Activated CD8-positive, alpha-beta memory T cell treated with anti-CD3 and anti-CD28 coated beads for 4 hours (primary cell): ENCODE results near the gene GALNT10.

Source experiments
- DNase-seq, 2 donors: peaks; one replicate each; pipeline ENCODE4 v3.0.0-alpha.2; 2020; ENCODE audit warnings: low read depth in 2 of 2

Gene GALNT10

GRCh38 chr5:154295551-154295950, 105.0 kb downstream of the GALNT10 start:
- DNase-seq, result no peak

GRCh38 chr5:154296525-154297159, 106.1 kb downstream of the GALNT10 start:
- no peak for DNase-seq

GRCh38 chr5:154298065-154298464, 107.5 kb downstream of the GALNT10 start:
- DNase-seq, result no peak

GRCh38 chr5:154300207-154300883, 109.8 kb downstream of the GALNT10 start:
- no peak for DNase-seq

GRCh38 chr5:154301726-154302125, 111.2 kb downstream of the GALNT10 start:
- DNase-seq, result no peak

- no peak for DNase-seq
Measured at GRCh38 chr5:154302161-154302560, 111.6 kb downstream of the GALNT10 start.

- DNase-seq, result no peak
Measured at GRCh38 chr5:154303133-154303532, 112.6 kb downstream of the GALNT10 start.

- no peak for DNase-seq
Measured at GRCh38 chr5:154308443-154309370, 118.2 kb downstream of the GALNT10 start.

GRCh38 chr5:154309371-154309745, 118.8 kb downstream of the GALNT10 start:
- DNase-seq, result no peak

GRCh38 chr5:154309805-154310204, 119.3 kb downstream of the GALNT10 start:
- no peak for DNase-seq

- DNase-seq, result no peak
Measured at GRCh38 chr5:154311362-154311761, 120.8 kb downstream of the GALNT10 start.

GRCh38 chr5:154312000-154312399, 121.5 kb downstream of the GALNT10 start:
- DNase-seq, result no peak

GRCh38 chr5:154312576-154312975, 122.0 kb downstream of the GALNT10 start:
- DNase-seq, result no peak

GRCh38 chr5:154313360-154314017, 123.0 kb downstream of the GALNT10 start:
- no peak for DNase-seq

GRCh38 chr5:154315196-154315595, 124.7 kb downstream of the GALNT10 start:
- no peak for DNase-seq

GRCh38 chr5:154315756-154316155, 125.2 kb downstream of the GALNT10 start:
- no peak for DNase-seq

GRCh38 chr5:154316223-154316935, 125.8 kb downstream of the GALNT10 start:
- DNase-seq, result no peak

GRCh38 chr5:154317916-154318315, 127.4 kb downstream of the GALNT10 start:
- DNase-seq, result no peak

- no peak for DNase-seq
Measured at GRCh38 chr5:154318691-154319090, 128.2 kb downstream of the GALNT10 start.

- no peak for DNase-seq
Measured at GRCh38 chr5:154319736-154320135, 129.2 kb downstream of the GALNT10 start.
